Loucy (cell line): ENCODE measurements around the gene MRPL2.
"Not testable (repeated sequence)": the region's sequence is repeated elsewhere in the genome, so short reads cannot be mapped to it uniquely, and the experiment has no call there.

ENCODE experiments used
- H2AFZ ChIP-seq: fragments of 200-600 bp; sonication (generic); 2 replicates; pipeline ENCODE4 v1.6.0; 2016; ENCODE audit warnings: antibody characterized with exemption, mild to moderate bottlenecking, low read length, moderate library complexity
- H3F3A ChIP-seq: fragments of 200-600 bp; 2 replicates; pipeline ENCODE4 v1.6.0; 2016; ENCODE audit warnings: antibody characterized with exemption, low read depth, mild to moderate bottlenecking
- H3K27me3 ChIP-seq: fragments of 200-600 bp; sonication (generic); 2 replicates; pipeline ENCODE4 v1.6.1; 2014; ENCODE audit warnings: low read length, mild to moderate bottlenecking; ENCODE audit not compliant: insufficient read depth, poor library complexity, severe bottlenecking
- H3K36me3 ChIP-seq: fragments of 200-600 bp; sonication (generic); 2 replicates; pipeline ENCODE4 v1.6.1; 2016; ENCODE audit warnings: low read length; ENCODE audit not compliant: insufficient read depth
- H3K4me1 ChIP-seq: fragments of 200-600 bp; sonication (generic); 2 replicates; pipeline ENCODE4 v1.5.1; 2014; ENCODE audit warnings: low read length, mild to moderate bottlenecking; ENCODE audit not compliant: insufficient read depth, poor library complexity, severe bottlenecking
- H3K4me2 ChIP-seq: fragments of 200-600 bp; sonication (generic); 2 replicates; pipeline ENCODE4 v1.6.0; 2014; ENCODE audit warnings: antibody characterized with exemption, low read length, low read depth, mild to moderate bottlenecking; ENCODE audit not compliant: poor library complexity, severe bottlenecking
- H3K4me3 ChIP-seq: fragments of 200-600 bp; sonication (generic); 2 replicates; pipeline ENCODE4 v1.5.1; 2014; ENCODE audit warnings: low read length, mild to moderate bottlenecking, mixed read lengths; ENCODE audit not compliant: poor library complexity, severe bottlenecking
- H3K79me2 ChIP-seq: fragments of 200-600 bp; sonication (generic); 2 replicates; pipeline ENCODE4 v1.6.1; 2014; ENCODE audit warnings: low read length; ENCODE audit not compliant: insufficient read depth
- H3K9ac ChIP-seq: fragments of 200-600 bp; sonication (generic); 2 replicates; pipeline ENCODE4 v1.6.0; 2014; ENCODE audit warnings: mild to moderate bottlenecking, low read depth, low read length, moderate library complexity; ENCODE audit not compliant: poor library complexity, severe bottlenecking
- H3K9me2 ChIP-seq: fragments of 200-600 bp; sonication (generic); replicated peaks from 2 replicates; pipeline ENCODE4 v1.6.1; 2016; ENCODE audit warnings: low read depth, low read length, mixed read lengths
- H3K9me3 ChIP-seq: fragments of 200-600 bp; sonication (generic); 2 replicates; pipeline ENCODE4 v1.6.1; 2014; ENCODE audit warnings: mild to moderate bottlenecking, antibody characterized with exemption, low read length, low read depth; ENCODE audit not compliant: insufficient read depth
- H4K20me1 ChIP-seq: fragments of 200-600 bp; sonication (generic); 2 replicates; pipeline ENCODE4 v1.6.0; 2014; ENCODE audit warnings: antibody characterized with exemption, low read length, mild to moderate bottlenecking; ENCODE audit not compliant: insufficient read depth, poor library complexity, severe bottlenecking
- CTCF ChIP-seq: fragments of 200-600 bp; sonication (generic); conservative IDR thresholded peaks from 2 replicates; pipeline ENCODE4 v1.5.1; 2014; ENCODE audit warnings: mild to moderate bottlenecking, antibody characterized with exemption, low read length
- EZH2phosphoT487 ChIP-seq: fragments of 200-600 bp; IDR thresholded peaks from 2 replicates; pipeline ENCODE4 v1.6.1; 2018; ENCODE audit warnings: antibody characterized with exemption, mild to moderate bottlenecking, moderate library complexity, borderline replicate concordance

The MRPL2 gene

GRCh38 chr6:43047998-43048397, 11.2 kb downstream of the MRPL2 start:
- H3K4me3 ChIP-seq: no peak overlapping the region
- H3K9ac ChIP-seq: no peak overlapping the region
- peaks cover 21% of the 10 kb centered on the region for H3K79me2 ChIP-seq
- peaks cover 3% of the 10 kb centered on the region; the same call in 1 of the 2 replicates for H3K36me3 ChIP-seq
- no peaks in the 10 kb centered on the region for H3K27me3 ChIP-seq
- no peak overlapping the region for H3K4me2 ChIP-seq
- H2AFZ ChIP-seq: no peak overlapping the region
- peaks cover 30% of the 10 kb centered on the region for H3K4me1 ChIP-seq
- H3K9me2 ChIP-seq: no peaks in the 10 kb centered on the region
- H3K9me3 ChIP-seq: no peaks in the 10 kb centered on the region
- no peaks in the 10 kb centered on the region for H4K20me1 ChIP-seq
- H3F3A ChIP-seq: no peaks in the 10 kb centered on the region
- TF ChIP-seq EZH2phosphoT487: no peak
- TF ChIP-seq CTCF: no peak

GRCh38 chr6:43045371-43045930, 13.8 kb downstream of the MRPL2 start:
- TF ChIP-seq CTCF: no peak
- H3K9me2 ChIP-seq: no peaks in the 10 kb centered on the region
- no peaks in the 10 kb centered on the region for H3K9me3 ChIP-seq
- H4K20me1 ChIP-seq: no peaks in the 10 kb centered on the region
- H3K36me3 ChIP-seq: peaks cover 3% of the 10 kb centered on the region; the same call in 1 of the 2 replicates
- no peak overlapping the region for H2AFZ ChIP-seq
- no peak overlapping the region for H3K4me3 ChIP-seq
- H3K4me2 ChIP-seq: no peak overlapping the region
- H3K79me2 ChIP-seq: no peaks in the 10 kb centered on the region
- H3K27me3 ChIP-seq: no peaks in the 10 kb centered on the region
- H3K4me1 ChIP-seq: peaks cover 4% of the 10 kb centered on the region
- H3F3A ChIP-seq: no peaks in the 10 kb centered on the region
- H3K9ac ChIP-seq: no peak overlapping the region

- H3K27me3 ChIP-seq: no peaks in the 10 kb centered on the region
- no peaks in the 10 kb centered on the region; the same call in 1 of the 2 replicates for H3K36me3 ChIP-seq
- no peaks in the 10 kb centered on the region for H3F3A ChIP-seq
- no peak for TF ChIP-seq CTCF
- TF ChIP-seq EZH2phosphoT487: no peak
- no peaks in the 10 kb centered on the region for H4K20me1 ChIP-seq
- H3K4me2 ChIP-seq: no peak overlapping the region
- H3K9me3 ChIP-seq: no peaks in the 10 kb centered on the region
- no peak overlapping the region for H3K9ac ChIP-seq
- no peak overlapping the region for H2AFZ ChIP-seq
- no peaks in the 10 kb centered on the region for H3K9me2 ChIP-seq
- no peak overlapping the region for H3K4me3 ChIP-seq
- no peaks in the 10 kb centered on the region for H3K79me2 ChIP-seq
- H3K4me1 ChIP-seq: no peaks in the 10 kb centered on the region
Observed at GRCh38 chr6:43043310-43043709, 15.9 kb downstream of the MRPL2 start.

DNA sequence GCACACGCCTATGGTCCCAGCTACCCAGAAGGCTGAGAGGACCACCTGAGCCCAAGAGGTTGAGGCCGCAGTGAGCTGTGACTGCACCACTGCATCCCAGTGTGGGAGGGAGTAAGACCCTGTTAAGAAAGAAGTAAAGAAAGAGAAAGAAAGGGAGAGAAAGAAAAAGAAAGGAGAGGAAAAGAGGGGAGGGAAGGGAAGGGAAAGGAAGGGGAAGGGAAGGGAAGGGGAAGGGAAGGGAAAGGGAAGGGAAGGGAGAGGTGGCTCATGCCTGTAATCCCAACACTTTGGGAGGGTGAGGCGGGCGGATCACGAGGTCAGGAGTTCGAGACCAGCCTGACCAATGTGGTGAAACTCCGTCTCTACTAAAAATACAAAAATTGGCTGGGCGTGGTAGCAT, 17.8 kb downstream of the MRPL2 start:
- not testable (repeated sequence) for H3K4me3 ChIP-seq, H3K27me3 ChIP-seq, H3K9me3 ChIP-seq, H4K20me1 ChIP-seq, H3F3A ChIP-seq, H3K36me3 ChIP-seq, H3K9ac ChIP-seq, H3K9me2 ChIP-seq, H3K79me2 ChIP-seq, H3K4me2 ChIP-seq, H3K4me1 ChIP-seq, H2AFZ ChIP-seq
